H1 (cell line): Measurements from ENCODE around the gene TSPAN32. TPM values are rescaled to one million over a fixed set of nuclear protein-coding genes. Genes with fewer than 3 reads are reported as not detected.

ENCODE experiments used
- CTCF ChIA-PET: fragments of 300-600 bp; sonication (Branson Sonifier 250); formaldehyde crosslinking; loops from one replicate; lab custom pipeline; 2021; ENCODE audit not compliant: partially characterized antibody; lab: Charles Lee
- POLR2A ChIA-PET: fragments of 300-600 bp; sonication (Branson Sonifier 250); formaldehyde crosslinking; loops from one replicate; lab custom pipeline; 2021; ENCODE audit warnings: inconsistent platforms; ENCODE audit not compliant: partially characterized antibody; lab: Charles Lee
- DNase-seq, 2 experiments: peaks; one replicate each; pipeline versions ENCODE4 v3.0.0 to v3.0.0-alpha.2; 2010 to 2022; ENCODE audit warnings: low spot score in 2 of 2, low read depth in 1 of 2, mixed read lengths in 1 of 2
- FAIRE-seq: peaks from 2 replicates; lab custom pipeline; 2011; peaks lifted over from hg19 to GRCh38; lab: Jason Lieb, UNC
- H2AFZ ChIP-seq: 2 replicates; pipeline ENCODE4 v1.8.1; 2012; ENCODE audit warnings: low read length, inconsistent platforms
- H2AK5ac ChIP-seq: 2 replicates; pipeline ENCODE4 v1.6.1; 2013; ENCODE audit warnings: low read depth, low read length
- H2BK120ac ChIP-seq: replicated peaks from 2 replicates; pipeline ENCODE3; 2013; ENCODE audit warnings: low read depth, low read length, inconsistent platforms
- H2BK12ac ChIP-seq: 2 replicates; pipeline ENCODE4 v1.6.1; 2013; ENCODE audit warnings: low read depth, low read length
- H2BK15ac ChIP-seq: 2 replicates; pipeline ENCODE4 v1.6.1; 2013; ENCODE audit warnings: low read length
- H2BK20ac ChIP-seq: 2 replicates; pipeline ENCODE4 v1.6.1; 2013; ENCODE audit warnings: low read length
- H2BK5ac ChIP-seq: 2 replicates; pipeline ENCODE4 v1.6.1; 2013; ENCODE audit warnings: low read depth, low read length
- H3K14ac ChIP-seq: 2 replicates; pipeline ENCODE4 v1.6.1; 2013; ENCODE audit warnings: inconsistent platforms; ENCODE audit not compliant: insufficient read length
- H3K18ac ChIP-seq: 2 replicates; pipeline ENCODE4 v1.6.1; 2013; ENCODE audit warnings: low read length; ENCODE audit errors: extremely low read depth
- H3K23ac ChIP-seq: 2 replicates; pipeline ENCODE4 v1.6.1; 2013; ENCODE audit warnings: inconsistent platforms; ENCODE audit not compliant: insufficient read length
- H3K23me2 ChIP-seq: 2 replicates; pipeline ENCODE4 v1.6.1; 2013; ENCODE audit warnings: low read depth, low read length
- H3K27ac ChIP-seq: 2 replicates; pipeline ENCODE4 v1.6.1; 2011; ENCODE audit warnings: low read depth, low read length, inconsistent platforms
- H3K27me3 ChIP-seq, 4 experiments: replicated peaks in 1 of 4; 1 replicate in 1 of 4; 2 replicates in 3 of 4; pipeline versions ENCODE4 v1.6.1 to v1.8.1; 2011 to 2013; ENCODE audit warnings: low read length in 3 of 4, mild to moderate bottlenecking in 3 of 4, inconsistent platforms in 2 of 4, mixed read lengths in 2 of 4, moderate library complexity in 1 of 4; ENCODE audit not compliant: control insufficient read depth in 3 of 4, insufficient read depth in 3 of 4; ENCODE audit errors: extremely low read depth in 1 of 4
- H3K36me3 ChIP-seq, 4 experiments: 2 replicates each; pipeline versions ENCODE4 v1.6.1 to v1.8.1; 2011 to 2013; ENCODE audit warnings: mild to moderate bottlenecking in 4 of 4, low read length in 3 of 4, moderate library complexity in 2 of 4, control low read depth in 1 of 4, inconsistent platforms in 1 of 4; ENCODE audit not compliant: insufficient read depth in 4 of 4, control insufficient read depth in 2 of 4
- H3K4ac ChIP-seq: replicated peaks from 2 replicates; pipeline ENCODE3; 2013; ENCODE audit warnings: low read length, low read depth, mixed read lengths, inconsistent platforms; ENCODE audit not compliant: insufficient read length
- H3K4me1 ChIP-seq, 4 experiments: replicated peaks in 1 of 4; 1 replicate in 1 of 4; 2 replicates in 3 of 4; pipeline versions ENCODE4 v1.6.1 to v1.8.1; 2011 to 2013; ENCODE audit warnings: low read length in 3 of 4, inconsistent platforms in 2 of 4, mixed read lengths in 1 of 4; ENCODE audit not compliant: insufficient read depth in 4 of 4, control insufficient read depth in 3 of 4
- H3K4me2 ChIP-seq, 2 experiments: 2 replicates each; pipeline versions ENCODE4 v1.6.1 to v1.8.1; 2011 to 2013; ENCODE audit warnings: low read depth in 2 of 2, low read length in 2 of 2, control low read depth in 1 of 2, inconsistent platforms in 1 of 2, mild to moderate bottlenecking in 1 of 2; ENCODE audit not compliant: insufficient read depth in 1 of 2
- H3K4me3 ChIP-seq, 4 experiments: fragments of 200-600, 300-600 bp in 1 of 4; sonication (generic), shearing (Covaris generic), sonication (Bioruptor Twin) in 1 of 4; 2 replicates each; pipeline versions ENCODE4 v1.5.1 to v1.8.1; 2011 to 2016; ENCODE audit warnings: low read length in 4 of 4, low read depth in 3 of 4, control low read depth in 2 of 4, inconsistent platforms in 2 of 4, mild to moderate bottlenecking in 2 of 4, mixed read lengths in 1 of 4, moderate library complexity in 1 of 4; ENCODE audit not compliant: insufficient read depth in 2 of 4; ENCODE audit errors: extremely low read depth in 1 of 4
- H3K56ac ChIP-seq: replicated peaks from 2 replicates; pipeline ENCODE3; 2013; ENCODE audit warnings: low read depth, mild to moderate bottlenecking, mixed read lengths, low read length, inconsistent platforms; ENCODE audit not compliant: insufficient read length
- H3K79me1 ChIP-seq: 2 replicates; pipeline ENCODE4 v1.6.1; 2013; ENCODE audit warnings: low read depth, low read length, control low read depth
- H3K79me2 ChIP-seq, 2 experiments: 2 replicates each; pipeline versions ENCODE4 v1.6.1 to v1.8.1; 2012 to 2013; ENCODE audit warnings: low read length in 2 of 2, mild to moderate bottlenecking in 2 of 2, inconsistent platforms in 1 of 2; ENCODE audit not compliant: insufficient read depth in 2 of 2, control insufficient read depth in 1 of 2
- H3K9ac ChIP-seq, 4 experiments: replicated peaks in 1 of 4; 1 replicate in 1 of 4; 2 replicates in 3 of 4; pipeline versions ENCODE4 v1.6.1 to v1.8.1; 2011 to 2013; ENCODE audit warnings: low read depth in 3 of 4, low read length in 3 of 4, control low read depth in 2 of 4, mild to moderate bottlenecking in 2 of 4, moderate library complexity in 2 of 4, inconsistent platforms in 1 of 4; ENCODE audit errors: extremely low read depth in 1 of 4
- H3K9me3 ChIP-seq, 2 experiments: 2 replicates each; pipeline versions ENCODE4 v1.6.1 to v1.8.1; 2012 to 2013; ENCODE audit warnings: mild to moderate bottlenecking in 2 of 2, moderate library complexity in 2 of 2, control low read depth in 1 of 2, inconsistent platforms in 1 of 2, low read depth in 1 of 2, low read length in 1 of 2, mixed read lengths in 1 of 2; ENCODE audit not compliant: insufficient read depth in 2 of 2
- H4K20me1 ChIP-seq, 2 experiments: replicated peaks in 1 of 2; 2 replicates each; pipeline versions ENCODE3 to v1.8.1; 2011 to 2013; ENCODE audit warnings: inconsistent platforms in 2 of 2, low read length in 2 of 2, mild to moderate bottlenecking in 1 of 2; ENCODE audit not compliant: insufficient read depth in 2 of 2, control insufficient read depth in 1 of 2
- H4K5ac ChIP-seq: 2 replicates; pipeline ENCODE4 v1.6.1; 2013; ENCODE audit warnings: low read length, low read depth, mixed read lengths, inconsistent platforms; ENCODE audit not compliant: insufficient read length
- H4K8ac ChIP-seq: 2 replicates; pipeline ENCODE4 v1.8.0; 2013; ENCODE audit warnings: mild to moderate bottlenecking, moderate library complexity, low read length, inconsistent platforms; ENCODE audit not compliant: insufficient read depth; ENCODE audit errors: extremely low read depth
- H4K91ac ChIP-seq: replicated peaks from 2 replicates; pipeline ENCODE3; 2013; ENCODE audit warnings: low read length, mixed read lengths, inconsistent platforms; ENCODE audit not compliant: insufficient read length
- BACH1 ChIP-seq: IDR thresholded peaks from 2 replicates; pipeline ENCODE4 v1.6.1; 2012; ENCODE audit warnings: low read length, improper control_type of control experiment
- CHD1 ChIP-seq: IDR thresholded peaks from 2 replicates; pipeline ENCODE4 v1.6.1; 2012; ENCODE audit warnings: low read depth, low read length, improper control_type of control experiment
- CHD2 ChIP-seq: IDR thresholded peaks from 2 replicates; pipeline ENCODE4 v1.6.1; 2012; ENCODE audit warnings: low read length, improper control_type of control experiment
- EGR1 ChIP-seq: IDR thresholded peaks from 2 replicates; pipeline ENCODE4 v1.6.1; 2011; ENCODE audit warnings: low read depth, low read length, borderline replicate concordance
- EP300 ChIP-seq, 2 experiments: IDR thresholded peaks; 1 replicate in 1 of 2; 2 replicates in 1 of 2; pipeline ENCODE4 v1.6.1; 2011 to 2012; ENCODE audit warnings: low read depth in 2 of 2, low read length in 2 of 2, mild to moderate bottlenecking in 2 of 2, borderline replicate concordance in 1 of 2, inconsistent platforms in 1 of 2, moderate library complexity in 1 of 2
- GABPA ChIP-seq: IDR thresholded peaks from 2 replicates; pipeline ENCODE4 v1.6.1; 2011; ENCODE audit warnings: mild to moderate bottlenecking, low read length, moderate library complexity, borderline replicate concordance; ENCODE audit not compliant: insufficient read depth
- HDAC6 ChIP-seq: IDR thresholded peaks from one replicate; pipeline ENCODE4 v1.7.1; 2012; ENCODE audit warnings: low read depth, mild to moderate bottlenecking, inconsistent platforms, low read length, moderate library complexity
- PHF8 ChIP-seq: fragments of 200-600 bp; sonication (generic); conservative IDR thresholded peaks from 2 replicates; pipeline ENCODE4 v1.7.1; 2012; ENCODE audit warnings: low read depth, mild to moderate bottlenecking, inconsistent platforms, low read length, moderate library complexity
- POLR2A ChIP-seq, 2 experiments: IDR thresholded peaks; 1 replicate in 1 of 2; 2 replicates in 1 of 2; pipeline ENCODE4 v1.6.1; 2011; ENCODE audit warnings: low read depth in 2 of 2, low read length in 2 of 2, mild to moderate bottlenecking in 2 of 2; ENCODE audit errors: control extremely low read depth in 1 of 2
- POU5F1 ChIP-seq: IDR thresholded peaks from 2 replicates; pipeline ENCODE4 v1.6.1; 2011; ENCODE audit warnings: low read depth, mild to moderate bottlenecking, low read length, moderate library complexity
- SP1 ChIP-seq: IDR thresholded peaks from 2 replicates; pipeline ENCODE4 v1.6.1; 2011; ENCODE audit warnings: low read depth, low read length
- TAF1 ChIP-seq: IDR thresholded peaks from 2 replicates; pipeline ENCODE4 v1.6.1; 2011; ENCODE audit warnings: mild to moderate bottlenecking, low read depth, low read length
- YY1 ChIP-seq: IDR thresholded peaks from 2 replicates; pipeline ENCODE4 v1.6.1; 2011; ENCODE audit warnings: low read depth, mild to moderate bottlenecking, low read length
- ZNF274 ChIP-seq: IDR thresholded peaks from 2 replicates; pipeline ENCODE4 v1.7.0; 2012; ENCODE audit warnings: low read length, borderline replicate concordance; ENCODE audit errors: extremely low read depth
- WGBS, 2 experiments: shearing (Covaris generic) in 1 of 2; methylation state at CpG; one replicate each; pipeline versions ENCODE4 v1.1.6 to v1.1.7; 2013 to 2015; ENCODE audit warnings: low lambda C conversion rate in 2 of 2, mixed read lengths in 2 of 2, inconsistent platforms in 1 of 2, low coverage in 1 of 2, missing lambda C conversion rate in 1 of 2; ENCODE audit not compliant: insufficient replicate concordance in 2 of 2, insufficient coverage in 1 of 2, insufficient read length in 1 of 2; ENCODE audit errors: extremely low coverage in 1 of 2, missing lambda C conversion rate in 1 of 2; 5-methylcytosine and 5-hydroxymethylcytosine counted together
- polyA plus RNA-seq, 7 experiments: library from polyadenylated mRNA; depleted of rRNA in 3 of 7; stranded (reverse) in 5 of 7; unstranded in 2 of 7; fragments of >200 nt in 5 of 7; fragments of 200-250 nt in 2 of 7; gene quantifications; 1 replicate in 5 of 7; 2 replicates in 1 of 7; 4 replicates in 1 of 7; pipeline versions ENCODE4 v1.2.1 to v1.2.3, GENCODE V29; 2011 to 2013; ENCODE audit warnings: missing spikeins in 2 of 7, mixed read lengths in 2 of 7
- total RNA-seq: library from RNA; stranded (reverse); fragmentation: NEBNext Ultra II Directional; extraction: Animal tissue kit (Norgen Biotek cat#: 25700); gene quantifications from 2 replicates; pipeline ENCODE4 v1.2.1, GENCODE V29; 2021

Gene TSPAN32
- total and polyA plus RNA-seq, 2 of the 8 experiments (the other 6 are each of a cell fraction or from before 2014, with no cell fraction given), result not detected

- no peak overlapping the region for H3K27ac ChIP-seq
- TF ChIP-seq TAF1 (no peak), HDAC6 (no peak), CHD1 (no peak), SP1 (no peak), ZNF274 (no peak), CHD2 (no peak), EGR1 (no peak), BACH1 (no peak), EP300 (IDR thresholded peaks at IDR 0.05; ENCODE audit: borderline replicate concordance in 1 of 2, low read depth in 2 of 2, low read length in 2 of 2) (no peak), GABPA (no peak), PHF8 (no peak), POU5F1 (no peak), YY1 (no peak), POLR2A (IDR thresholded peaks at IDR 0.05; ENCODE audit: control extremely low read depth in 1 of 2, low read depth in 2 of 2, low read length in 2 of 2) (no peak)
These were observed 39.3 kb upstream of the TSPAN32 start for GRCh38 chr11:2262301-2263070.

More at GRCh38 chr11:2262301-2263070, 39.3 kb upstream of the TSPAN32 start:
- Histone ChIP-seq H2AK5ac (no peak overlapping the region), H2BK120ac (no peak overlapping the region), H3K9ac (no peak overlapping the region), H3K79me2 (no peaks in the 10 kb centered on the region), H3K27me3 (peaks cover 0 to 26% (median 10%) of the 10 kb centered on the region in 4 experiments; a peak in 5 of 7 replicates), H3K56ac (no peak overlapping the region), H3K4me3 (no peak overlapping the region), H4K8ac (no peak overlapping the region; the same call in 1 of the 2 replicates), H3K36me3 (no peaks in the 10 kb centered on the region), H4K5ac (no peak overlapping the region), H2AFZ (no peak overlapping the region), H4K91ac (no peak overlapping the region), H3K14ac (no peak overlapping the region), H3K79me1 (no peaks in the 10 kb centered on the region), H3K23ac (no peak overlapping the region), H2BK20ac (no peak overlapping the region), H3K4me2 (no peak overlapping the region), H2BK15ac (no peak overlapping the region), H2BK12ac (no peak overlapping the region), H3K18ac (no peak overlapping the region), H3K4ac (no peak overlapping the region), H4K20me1 (peaks cover 0 to 1% of the 10 kb centered on the region in 2 experiments), H3K9me3 (no peaks in the 10 kb centered on the region), H3K23me2 (no peaks in the 10 kb centered on the region), H2BK5ac (no peak overlapping the region), H3K4me1 (no peaks in the 10 kb centered on the region; a peak in 1 of 7 replicates)
- WGBS, 2 experiments, result 84% methylated on average over 16 of the region's 18 CpGs; no CpG with 5 or more reads in 1 of the 2 experiments
- POLR2A ChIA-PET, result no interaction called here
- FAIRE-seq (no peak), DNase-seq (no peak)
- CTCF ChIA-PET, result interaction anchor here (1.1 to 2.0 kb wide), 4 partner anchors 35 to 76 kb away, joined by 3 to 7 read pairs (median 4); no protein-coding TSS in a partner anchor
